HCEC 1CT (cell line): ENCODE measurements around the gene UBE2E1.
A peak's percentile ranks its signal among the peaks of the same experiment; 100 is the strongest.
"Not testable (repeated sequence)": the region's sequence is repeated elsewhere in the genome, so short reads cannot be mapped to it uniquely, and the experiment has no call there.

Experiments used
- DNase-seq: peaks from one replicate; pipeline ENCODE4 v3.0.0-alpha.2; 2017

Gene UBE2E1

GRCh38 chr3:23822559-23822958 is 16.8 kb downstream of the UBE2E1 start:
- no peak for DNase-seq

GRCh38 chr3:23823620-23824019 is 17.9 kb downstream of the UBE2E1 start:
- DNase-seq = no peak

- DNase-seq = no peak
These were observed 19.1 kb downstream of the UBE2E1 start for GRCh38 chr3:23824699-23825444.

GRCh38 chr3:23825802-23826201 is 20.0 kb downstream of the UBE2E1 start:
- no peak for DNase-seq

GRCh38 chr3:23826382-23827064 is 20.8 kb downstream of the UBE2E1 start:
- no peak for DNase-seq

GRCh38 chr3:23829242-23829934 is 23.6 kb downstream of the UBE2E1 start:
- no peak for DNase-seq

GRCh38 chr3:23830869-23831484 is 25.2 kb downstream of the UBE2E1 start:
- DNase-seq = no peak

- no peak for DNase-seq
These were observed 26.0 kb downstream of the UBE2E1 start for GRCh38 chr3:23831517-23832394.

- DNase-seq = no peak
These were observed 26.8 kb downstream of the UBE2E1 start for GRCh38 chr3:23832523-23832922.

- peak; percentile 7 for DNase-seq
These were observed 28.5 kb downstream of the UBE2E1 start for GRCh38 chr3:23834082-23834870.

GRCh38 chr3:23835087-23835486 is 29.3 kb downstream of the UBE2E1 start:
- DNase-seq = no peak

GRCh38 chr3:23835802-23836201 is 30.0 kb downstream of the UBE2E1 start:
- DNase-seq = no peak

- DNase-seq = no peak
These were observed 30.9 kb downstream of the UBE2E1 start for GRCh38 chr3:23836536-23837230.

- DNase-seq = no peak
These were observed 31.5 kb downstream of the UBE2E1 start for GRCh38 chr3:23837286-23837685.

- DNase-seq = no peak
These were observed 31.9 kb downstream of the UBE2E1 start for GRCh38 chr3:23837691-23838090.

GRCh38 chr3:23840521-23840920 is 34.8 kb downstream of the UBE2E1 start:
- no peak for DNase-seq

GRCh38 chr3:23843869-23844268 is 38.1 kb downstream of the UBE2E1 start:
- no peak for DNase-seq

- DNase-seq = no peak
These were observed 39.8 kb downstream of the UBE2E1 start for GRCh38 chr3:23845326-23846216.

GRCh38 chr3:23849462-23849861 is 43.7 kb downstream of the UBE2E1 start:
- not testable (repeated sequence) for DNase-seq

- DNase-seq = no peak
These were observed 50.5 kb downstream of the UBE2E1 start for GRCh38 chr3:23856286-23856685.
